Neural progenitor cell (in vitro differentiated cells): Measurements from ENCODE around the gene PLK5.

Experiments
- EZH2 ChIP-seq: fragments of 200-600 bp; sonication (generic); IDR thresholded peaks from 2 replicates; pipeline ENCODE4 v1.6.1; 2017; ENCODE audit warnings: antibody characterized with exemption, mild to moderate bottlenecking, moderate library complexity
- TF ChIP-seq, protein P1 (sequence below): fragments of 200-600 bp; sonication (generic); IDR thresholded peaks from 2 replicates; pipeline ENCODE4 v1.5.1; 2017; ENCODE audit warnings: antibody characterized with exemption, mild to moderate bottlenecking

DNA sequence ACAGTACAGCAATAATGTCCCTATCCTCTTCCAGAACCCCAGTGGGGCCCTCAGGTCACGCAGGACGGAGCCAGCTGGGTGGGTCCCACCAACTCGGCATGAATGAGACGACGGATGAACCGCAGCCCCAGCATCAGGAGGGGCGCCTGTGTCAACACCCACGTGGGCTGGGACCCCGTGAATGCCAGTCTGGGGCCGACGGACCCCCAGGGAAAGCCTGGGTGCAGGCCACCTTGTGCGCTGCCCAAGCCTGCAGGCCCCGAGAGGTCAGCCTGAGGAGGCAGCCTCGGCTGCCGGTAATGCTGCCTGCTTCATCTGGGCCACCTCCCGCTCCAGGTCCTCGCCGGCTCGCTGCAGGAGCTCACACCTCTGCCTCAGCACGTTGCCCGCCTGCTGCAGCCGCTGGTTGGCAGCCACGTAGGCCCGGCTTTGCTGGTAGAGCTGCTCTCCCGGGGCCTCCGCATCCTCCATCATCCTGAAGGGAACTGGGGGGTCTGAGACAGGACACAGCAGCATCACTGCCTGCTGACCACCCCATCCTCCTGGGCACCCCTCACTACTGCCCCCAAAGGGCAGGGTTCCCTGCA, 49.0 kb upstream of the PLK5 start:
- TF ChIP-seq, protein P1, sequence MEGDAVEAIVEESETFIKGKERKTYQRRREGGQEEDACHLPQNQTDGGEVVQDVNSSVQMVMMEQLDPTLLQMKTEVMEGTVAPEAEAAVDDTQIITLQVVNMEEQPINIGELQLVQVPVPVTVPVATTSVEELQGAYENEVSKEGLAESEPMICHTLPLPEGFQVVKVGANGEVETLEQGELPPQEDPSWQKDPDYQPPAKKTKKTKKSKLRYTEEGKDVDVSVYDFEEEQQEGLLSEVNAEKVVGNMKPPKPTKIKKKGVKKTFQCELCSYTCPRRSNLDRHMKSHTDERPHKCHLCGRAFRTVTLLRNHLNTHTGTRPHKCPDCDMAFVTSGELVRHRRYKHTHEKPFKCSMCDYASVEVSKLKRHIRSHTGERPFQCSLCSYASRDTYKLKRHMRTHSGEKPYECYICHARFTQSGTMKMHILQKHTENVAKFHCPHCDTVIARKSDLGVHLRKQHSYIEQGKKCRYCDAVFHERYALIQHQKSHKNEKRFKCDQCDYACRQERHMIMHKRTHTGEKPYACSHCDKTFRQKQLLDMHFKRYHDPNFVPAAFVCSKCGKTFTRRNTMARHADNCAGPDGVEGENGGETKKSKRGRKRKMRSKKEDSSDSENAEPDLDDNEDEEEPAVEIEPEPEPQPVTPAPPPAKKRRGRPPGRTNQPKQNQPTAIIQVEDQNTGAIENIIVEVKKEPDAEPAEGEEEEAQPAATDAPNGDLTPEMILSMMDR = no peak
- no peak for TF ChIP-seq EZH2
